ENCODE data around the gene CSNK1G2. TPM values are rescaled to one million over a fixed set of nuclear protein-coding genes. Genes with fewer than 3 reads are reported as not detected.
A peak's percentile ranks its signal among the peaks of the same experiment; 100 is the strongest.

CSNK1G2 gene
- total and polyA plus RNA-seq, 2 of the 13 experiments (the other 11 are each of a cell fraction or from before 2014, with no cell fraction given) = 53.8 to 72.5 TPM

DNA sequence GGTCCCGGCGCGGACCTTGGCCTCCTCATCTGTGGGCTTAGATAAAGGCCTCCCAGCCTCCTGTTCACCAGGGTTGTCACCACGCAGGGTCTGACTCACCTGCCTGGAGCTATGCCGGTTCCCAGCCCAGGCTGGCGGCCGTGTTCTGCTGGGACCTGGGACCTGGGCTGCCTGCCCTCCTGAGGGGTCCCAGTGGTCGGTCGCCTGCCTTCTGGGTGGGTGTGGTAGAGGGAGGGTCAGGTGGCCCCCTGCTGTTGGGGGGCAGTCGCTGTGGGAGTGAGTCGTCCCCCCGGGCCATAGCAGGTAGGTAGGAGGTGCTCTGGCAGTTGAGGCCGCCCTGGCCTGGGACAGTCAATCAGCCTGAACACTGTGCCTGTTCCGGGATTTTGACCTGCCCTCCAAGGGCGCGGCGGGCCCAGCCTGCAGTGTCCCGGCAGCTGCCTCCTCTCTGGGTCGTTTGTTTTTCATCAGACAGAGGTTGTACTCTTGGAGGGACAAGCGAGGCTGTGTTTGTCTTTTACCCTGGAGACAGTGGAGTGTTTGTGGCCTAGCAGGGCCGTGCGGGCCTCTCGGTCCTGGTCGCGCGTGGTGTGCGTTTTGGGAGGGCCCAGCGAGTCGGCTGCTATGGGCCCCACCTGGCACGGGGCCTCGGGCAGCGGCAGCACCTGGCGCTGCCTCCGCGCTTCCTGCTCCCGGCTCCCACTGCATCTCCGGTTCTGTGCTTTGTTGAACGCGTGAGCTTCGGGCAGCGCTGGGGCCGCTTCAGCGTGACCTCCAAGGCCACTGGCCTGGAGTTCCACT, 33.2 kb upstream of the CSNK1G2 start (continued):
- TF ChIP-seq, protein P1, sequence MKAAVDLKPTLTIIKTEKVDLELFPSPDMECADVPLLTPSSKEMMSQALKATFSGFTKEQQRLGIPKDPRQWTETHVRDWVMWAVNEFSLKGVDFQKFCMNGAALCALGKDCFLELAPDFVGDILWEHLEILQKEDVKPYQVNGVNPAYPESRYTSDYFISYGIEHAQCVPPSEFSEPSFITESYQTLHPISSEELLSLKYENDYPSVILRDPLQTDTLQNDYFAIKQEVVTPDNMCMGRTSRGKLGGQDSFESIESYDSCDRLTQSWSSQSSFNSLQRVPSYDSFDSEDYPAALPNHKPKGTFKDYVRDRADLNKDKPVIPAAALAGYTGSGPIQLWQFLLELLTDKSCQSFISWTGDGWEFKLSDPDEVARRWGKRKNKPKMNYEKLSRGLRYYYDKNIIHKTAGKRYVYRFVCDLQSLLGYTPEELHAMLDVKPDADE (CRISPR knock-in tag; IDR thresholded peaks at IDR 0.05) = no peak
- TF ChIP-seq ZNF550 (CRISPR knock-in tag; IDR thresholded peaks at IDR 0.05; ENCODE audit: borderline replicate concordance) (no peak), KDM2A (CRISPR knock-in tag; IDR thresholded peaks at IDR 0.05; ENCODE audit: borderline replicate concordance, low read depth) (peak; percentile 56; the same call in 1 of the 2 replicates), ZNF251 (CRISPR knock-in tag; IDR thresholded peaks at IDR 0.05) (no peak), HOXA3 (CRISPR knock-in tag; IDR thresholded peaks at IDR 0.05) (peak; percentile 38; the same call in 1 of the 2 replicates), SIX1 (CRISPR knock-in tag; IDR thresholded peaks at IDR 0.05; ENCODE audit: borderline replicate concordance) (no peak), NR3C1 (CRISPR knock-in tag; IDR thresholded peaks at IDR 0.05) (no peak), ZNF672 (CRISPR knock-in tag; IDR thresholded peaks at IDR 0.05) (peak; percentile 81; the same call in 1 of the 2 replicates), KDM1A (CRISPR knock-in tag; IDR thresholded peaks at IDR 0.05) (no peak), ZNF878 (CRISPR knock-in tag; IDR thresholded peaks at IDR 0.05) (no peak), RARA (CRISPR knock-in tag; IDR thresholded peaks at IDR 0.05) (no peak), TEAD3 (CRISPR knock-in tag; optimal IDR thresholded peaks at IDR 0.05; ENCODE audit: borderline replicate concordance) (no peak), PRPF4 (IDR thresholded peaks at IDR 0.05; ENCODE audit: low read depth, low read length, poor library complexity, severe bottlenecking) (no peak), MIER2 (CRISPR knock-in tag; IDR thresholded peaks at IDR 0.05) (no peak; the same call in 1 of the 2 replicates), FOXM1 (CRISPR knock-in tag; IDR thresholded peaks at IDR 0.05) (no peak)
- TF ChIP-seq, protein P2, sequence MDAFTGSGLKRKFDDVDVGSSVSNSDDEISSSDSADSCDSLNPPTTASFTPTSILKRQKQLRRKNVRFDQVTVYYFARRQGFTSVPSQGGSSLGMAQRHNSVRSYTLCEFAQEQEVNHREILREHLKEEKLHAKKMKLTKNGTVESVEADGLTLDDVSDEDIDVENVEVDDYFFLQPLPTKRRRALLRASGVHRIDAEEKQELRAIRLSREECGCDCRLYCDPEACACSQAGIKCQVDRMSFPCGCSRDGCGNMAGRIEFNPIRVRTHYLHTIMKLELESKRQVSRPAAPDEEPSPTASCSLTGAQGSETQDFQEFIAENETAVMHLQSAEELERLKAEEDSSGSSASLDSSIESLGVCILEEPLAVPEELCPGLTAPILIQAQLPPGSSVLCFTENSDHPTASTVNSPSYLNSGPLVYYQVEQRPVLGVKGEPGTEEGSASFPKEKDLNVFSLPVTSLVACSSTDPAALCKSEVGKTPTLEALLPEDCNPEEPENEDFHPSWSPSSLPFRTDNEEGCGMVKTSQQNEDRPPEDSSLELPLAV (CRISPR knock-in tag; conservative IDR thresholded peaks at IDR 0.05; ENCODE audit: low read depth) = no peak
- TF ChIP-seq, protein P3, sequence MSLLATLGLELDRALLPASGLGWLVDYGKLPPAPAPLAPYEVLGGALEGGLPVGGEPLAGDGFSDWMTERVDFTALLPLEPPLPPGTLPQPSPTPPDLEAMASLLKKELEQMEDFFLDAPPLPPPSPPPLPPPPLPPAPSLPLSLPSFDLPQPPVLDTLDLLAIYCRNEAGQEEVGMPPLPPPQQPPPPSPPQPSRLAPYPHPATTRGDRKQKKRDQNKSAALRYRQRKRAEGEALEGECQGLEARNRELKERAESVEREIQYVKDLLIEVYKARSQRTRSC (CRISPR knock-in tag; IDR thresholded peaks at IDR 0.05; ENCODE audit: low read depth) = no peak
- TF ChIP-seq, protein P4, sequence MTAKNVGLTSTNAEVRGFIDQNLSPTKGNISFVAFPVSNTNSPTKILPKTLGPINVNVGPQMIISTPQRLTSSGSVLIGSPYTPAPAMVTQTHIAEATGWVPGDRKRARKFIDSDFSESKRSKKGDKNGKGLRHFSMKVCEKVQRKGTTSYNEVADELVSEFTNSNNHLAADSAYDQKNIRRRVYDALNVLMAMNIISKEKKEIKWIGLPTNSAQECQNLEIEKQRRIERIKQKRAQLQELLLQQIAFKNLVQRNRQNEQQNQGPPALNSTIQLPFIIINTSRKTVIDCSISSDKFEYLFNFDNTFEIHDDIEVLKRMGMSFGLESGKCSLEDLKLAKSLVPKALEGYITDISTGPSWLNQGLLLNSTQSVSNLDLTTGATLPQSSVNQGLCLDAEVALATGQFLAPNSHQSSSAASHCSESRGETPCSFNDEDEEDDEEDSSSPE (CRISPR knock-in tag; IDR thresholded peaks at IDR 0.05) = 0 out of 2 replicates have a peak, but pooled peaks have one; percentile 34
- TF ChIP-seq, protein P5, sequence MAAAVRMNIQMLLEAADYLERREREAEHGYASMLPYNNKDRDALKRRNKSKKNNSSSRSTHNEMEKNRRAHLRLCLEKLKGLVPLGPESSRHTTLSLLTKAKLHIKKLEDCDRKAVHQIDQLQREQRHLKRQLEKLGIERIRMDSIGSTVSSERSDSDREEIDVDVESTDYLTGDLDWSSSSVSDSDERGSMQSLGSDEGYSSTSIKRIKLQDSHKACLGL (CRISPR knock-in tag; IDR thresholded peaks at IDR 0.05) = no peak
- TF ChIP-seq, protein P6, sequence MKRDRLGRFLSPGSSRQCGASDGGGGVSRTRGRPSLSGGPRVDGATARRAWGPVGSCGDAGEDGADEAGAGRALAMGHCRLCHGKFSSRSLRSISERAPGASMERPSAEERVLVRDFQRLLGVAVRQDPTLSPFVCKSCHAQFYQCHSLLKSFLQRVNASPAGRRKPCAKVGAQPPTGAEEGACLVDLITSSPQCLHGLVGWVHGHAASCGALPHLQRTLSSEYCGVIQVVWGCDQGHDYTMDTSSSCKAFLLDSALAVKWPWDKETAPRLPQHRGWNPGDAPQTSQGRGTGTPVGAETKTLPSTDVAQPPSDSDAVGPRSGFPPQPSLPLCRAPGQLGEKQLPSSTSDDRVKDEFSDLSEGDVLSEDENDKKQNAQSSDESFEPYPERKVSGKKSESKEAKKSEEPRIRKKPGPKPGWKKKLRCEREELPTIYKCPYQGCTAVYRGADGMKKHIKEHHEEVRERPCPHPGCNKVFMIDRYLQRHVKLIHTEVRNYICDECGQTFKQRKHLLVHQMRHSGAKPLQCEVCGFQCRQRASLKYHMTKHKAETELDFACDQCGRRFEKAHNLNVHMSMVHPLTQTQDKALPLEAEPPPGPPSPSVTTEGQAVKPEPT (CRISPR knock-in tag; IDR thresholded peaks at IDR 0.05; ENCODE audit: low read depth) = no peak
- TF ChIP-seq, protein P7, sequence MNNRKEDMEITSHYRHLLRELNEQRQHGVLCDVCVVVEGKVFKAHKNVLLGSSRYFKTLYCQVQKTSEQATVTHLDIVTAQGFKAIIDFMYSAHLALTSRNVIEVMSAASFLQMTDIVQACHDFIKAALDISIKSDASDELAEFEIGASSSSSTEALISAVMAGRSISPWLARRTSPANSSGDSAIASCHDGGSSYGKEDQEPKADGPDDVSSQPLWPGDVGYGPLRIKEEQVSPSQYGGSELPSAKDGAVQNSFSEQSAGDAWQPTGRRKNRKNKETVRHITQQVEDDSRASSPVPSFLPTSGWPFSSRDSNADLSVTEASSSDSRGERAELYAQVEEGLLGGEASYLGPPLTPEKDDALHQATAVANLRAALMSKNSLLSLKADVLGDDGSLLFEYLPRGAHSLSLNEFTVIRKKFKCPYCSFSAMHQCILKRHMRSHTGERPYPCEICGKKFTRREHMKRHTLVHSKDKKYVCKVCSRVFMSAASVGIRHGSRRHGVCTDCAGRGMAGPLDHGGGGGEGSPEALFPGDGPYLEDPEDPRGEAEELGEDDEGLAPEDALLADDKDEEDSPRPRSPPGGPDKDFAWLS (CRISPR knock-in tag; IDR thresholded peaks at IDR 0.05; ENCODE audit: borderline replicate concordance) = no peak
